Retinal pigment epithelial cell (primary cell): ENCODE data around the gene CTIF.
A peak's percentile ranks its signal among the peaks of the same experiment; 100 is the strongest.
"Not testable (repeated sequence)": the region's sequence is repeated elsewhere in the genome, so short reads cannot be mapped to it uniquely, and the experiment has no call there.

Source experiments
- DNase-seq: peaks from one replicate; pipeline ENCODE4 v3.0.0-alpha.2; 2010; ENCODE audit warnings: low read depth
- H3K4me3 ChIP-seq: 2 replicates; pipeline ENCODE4 v1.5.1; 2011; ENCODE audit warnings: mild to moderate bottlenecking, low read length, control low read depth, moderate library complexity
- TF ChIP-seq, protein P1 (sequence below): conservative IDR thresholded peaks from 2 replicates; pipeline ENCODE4 v1.5.1; 2011; ENCODE audit warnings: low read depth, low read length, control low read depth, inconsistent platforms

CTIF gene

DNA sequence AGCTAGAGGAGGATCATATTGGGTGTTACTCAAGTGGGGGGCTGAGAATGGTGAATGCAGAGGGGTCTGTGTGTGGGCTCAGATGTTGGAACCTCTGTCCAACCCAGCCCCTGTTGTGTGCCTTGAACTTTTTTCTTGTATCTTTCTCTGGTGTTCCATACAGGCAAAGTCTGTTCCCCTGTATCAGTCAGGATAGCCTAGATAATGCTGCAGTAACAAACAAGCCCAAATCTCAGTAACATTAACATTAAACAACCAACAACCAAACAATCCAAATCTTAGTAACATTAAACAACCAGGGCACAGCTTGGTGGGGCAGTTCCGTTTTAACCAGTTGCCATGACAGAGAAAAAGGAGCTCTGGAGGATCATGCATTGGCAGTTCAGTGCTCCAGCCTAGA, 103.7 kb downstream of the CTIF start:
- no peak for DNase-seq
- TF ChIP-seq, protein P1, sequence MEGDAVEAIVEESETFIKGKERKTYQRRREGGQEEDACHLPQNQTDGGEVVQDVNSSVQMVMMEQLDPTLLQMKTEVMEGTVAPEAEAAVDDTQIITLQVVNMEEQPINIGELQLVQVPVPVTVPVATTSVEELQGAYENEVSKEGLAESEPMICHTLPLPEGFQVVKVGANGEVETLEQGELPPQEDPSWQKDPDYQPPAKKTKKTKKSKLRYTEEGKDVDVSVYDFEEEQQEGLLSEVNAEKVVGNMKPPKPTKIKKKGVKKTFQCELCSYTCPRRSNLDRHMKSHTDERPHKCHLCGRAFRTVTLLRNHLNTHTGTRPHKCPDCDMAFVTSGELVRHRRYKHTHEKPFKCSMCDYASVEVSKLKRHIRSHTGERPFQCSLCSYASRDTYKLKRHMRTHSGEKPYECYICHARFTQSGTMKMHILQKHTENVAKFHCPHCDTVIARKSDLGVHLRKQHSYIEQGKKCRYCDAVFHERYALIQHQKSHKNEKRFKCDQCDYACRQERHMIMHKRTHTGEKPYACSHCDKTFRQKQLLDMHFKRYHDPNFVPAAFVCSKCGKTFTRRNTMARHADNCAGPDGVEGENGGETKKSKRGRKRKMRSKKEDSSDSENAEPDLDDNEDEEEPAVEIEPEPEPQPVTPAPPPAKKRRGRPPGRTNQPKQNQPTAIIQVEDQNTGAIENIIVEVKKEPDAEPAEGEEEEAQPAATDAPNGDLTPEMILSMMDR: no peak
- H3K4me3 ChIP-seq: no peak overlapping the region

- H3K4me3 ChIP-seq: no peak overlapping the region
- no peak for DNase-seq
- TF ChIP-seq, protein P1: no peak
Observed at GRCh38 chr18:48643262-48643661, 104.4 kb downstream of the CTIF start.

DNA sequence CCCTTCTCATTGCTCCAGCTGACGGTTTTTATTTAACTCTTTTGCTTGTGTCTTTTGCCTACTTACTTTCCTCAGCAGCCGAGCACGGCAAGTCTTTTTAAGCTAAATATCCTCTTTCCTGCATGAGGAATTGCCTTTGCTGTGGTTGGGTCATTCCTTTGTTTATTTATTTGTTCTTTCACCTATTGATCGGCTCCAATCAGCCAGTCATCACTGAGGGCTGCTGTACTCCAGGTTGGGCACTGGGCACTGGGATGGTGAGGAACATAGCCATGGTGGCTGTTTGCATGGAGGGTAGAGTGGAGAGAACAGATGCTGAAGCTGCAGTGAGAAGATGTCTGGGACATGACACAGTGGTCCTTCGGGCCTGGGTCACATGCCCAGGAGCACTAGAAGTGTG, 105.2 kb downstream of the CTIF start:
- H3K4me3 ChIP-seq: no peak overlapping the region
- TF ChIP-seq, protein P1: no peak
- no peak for DNase-seq

GRCh38 chr18:48645427-48646002, 106.7 kb downstream of the CTIF start:
- TF ChIP-seq, protein P1: no peak
- no peak for DNase-seq
- no peak overlapping the region for H3K4me3 ChIP-seq

- TF ChIP-seq, protein P1: no peak
- no peak for DNase-seq
- H3K4me3 ChIP-seq: no peak overlapping the region
Observed at GRCh38 chr18:48646976-48647375, 108.1 kb downstream of the CTIF start.

GRCh38 chr18:48649231-48649630, 110.4 kb downstream of the CTIF start:
- TF ChIP-seq, protein P1: peak; percentile 7
- no peak for DNase-seq
- H3K4me3 ChIP-seq: no peak overlapping the region

DNA sequence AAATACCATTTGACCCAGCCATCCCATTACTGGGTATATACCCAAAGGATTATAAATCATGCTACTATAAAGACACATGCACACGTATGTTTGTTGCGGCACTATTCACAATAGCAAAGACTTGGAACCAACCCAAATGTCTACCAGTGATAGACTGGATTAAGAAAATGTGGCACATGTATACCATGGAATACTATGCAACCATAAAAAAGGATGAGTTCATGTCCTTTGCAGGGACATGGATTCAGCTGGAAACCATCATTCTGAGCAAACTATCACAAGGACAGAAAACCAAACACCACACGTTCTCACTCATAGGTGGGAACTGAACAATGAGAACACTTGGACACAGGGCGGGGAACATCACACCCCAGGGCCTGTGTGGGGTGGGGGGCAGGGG, 115.8 kb downstream of the CTIF start:
- not testable (repeated sequence) for DNase-seq

GRCh38 chr18:48655508-48655907, 116.7 kb downstream of the CTIF start:
- H3K4me3 ChIP-seq: no peak overlapping the region
- TF ChIP-seq, protein P1: no peak
- no peak for DNase-seq

More for the DNA sequence above, 115.8 kb downstream of the CTIF start:
- not testable (repeated sequence) for H3K4me3 ChIP-seq
